ENCODE data around the gene SAMD4A.
A peak's percentile ranks its signal among the peaks of the same experiment; 100 is the strongest.

The SAMD4A gene

DNA sequence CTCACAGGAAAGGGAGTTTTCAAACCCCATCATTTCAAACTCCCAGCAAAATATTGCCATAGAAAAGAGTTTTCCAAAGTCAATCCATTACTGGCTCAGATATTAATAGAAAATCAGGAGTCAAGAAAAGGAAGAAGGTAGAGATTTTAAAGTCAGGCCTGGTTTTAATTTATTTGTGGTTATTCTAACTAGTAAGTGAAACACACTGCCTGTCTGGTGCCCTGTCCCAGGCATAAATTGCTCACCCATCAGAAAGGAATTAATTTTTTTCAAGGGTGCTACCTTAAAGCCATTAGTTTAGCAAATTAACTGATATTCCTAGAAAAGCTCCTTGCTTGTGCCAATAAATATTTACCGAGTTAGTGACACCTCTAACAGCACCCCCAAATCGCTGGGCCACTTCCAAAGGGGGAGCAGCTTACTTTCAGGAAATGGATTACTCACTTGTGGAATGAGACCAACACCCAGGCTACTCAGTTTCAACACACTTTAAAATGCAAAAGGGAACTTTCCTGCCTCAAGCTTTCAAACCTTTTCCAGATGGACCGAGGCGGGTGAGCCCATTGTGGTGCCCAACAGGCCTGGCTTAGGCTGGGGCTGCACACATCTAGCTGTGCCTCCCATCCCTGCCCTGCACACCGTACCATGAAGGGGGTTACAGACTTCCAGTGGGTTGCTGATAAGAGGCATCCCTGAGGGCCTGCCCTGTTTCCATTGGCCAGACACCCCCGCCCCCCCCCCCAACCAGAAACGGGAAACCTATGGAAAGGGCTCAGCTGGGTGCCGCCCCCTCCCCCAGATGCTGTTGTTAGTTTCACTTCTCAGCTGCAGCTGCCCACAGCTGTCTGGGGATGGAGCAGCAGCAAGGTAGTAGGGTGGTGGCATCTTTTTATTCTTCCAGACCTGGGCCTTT lies 117.2 kb downstream of the SAMD4A start:
- peak overlapping the region in 1 of 2 donors; percentile 27 for H3K4me3 ChIP-seq (replicated peaks in 1 of 2; ENCODE audit: low read depth in 2 of 2, low read length in 2 of 2)
- TF ChIP-seq, protein P1, sequence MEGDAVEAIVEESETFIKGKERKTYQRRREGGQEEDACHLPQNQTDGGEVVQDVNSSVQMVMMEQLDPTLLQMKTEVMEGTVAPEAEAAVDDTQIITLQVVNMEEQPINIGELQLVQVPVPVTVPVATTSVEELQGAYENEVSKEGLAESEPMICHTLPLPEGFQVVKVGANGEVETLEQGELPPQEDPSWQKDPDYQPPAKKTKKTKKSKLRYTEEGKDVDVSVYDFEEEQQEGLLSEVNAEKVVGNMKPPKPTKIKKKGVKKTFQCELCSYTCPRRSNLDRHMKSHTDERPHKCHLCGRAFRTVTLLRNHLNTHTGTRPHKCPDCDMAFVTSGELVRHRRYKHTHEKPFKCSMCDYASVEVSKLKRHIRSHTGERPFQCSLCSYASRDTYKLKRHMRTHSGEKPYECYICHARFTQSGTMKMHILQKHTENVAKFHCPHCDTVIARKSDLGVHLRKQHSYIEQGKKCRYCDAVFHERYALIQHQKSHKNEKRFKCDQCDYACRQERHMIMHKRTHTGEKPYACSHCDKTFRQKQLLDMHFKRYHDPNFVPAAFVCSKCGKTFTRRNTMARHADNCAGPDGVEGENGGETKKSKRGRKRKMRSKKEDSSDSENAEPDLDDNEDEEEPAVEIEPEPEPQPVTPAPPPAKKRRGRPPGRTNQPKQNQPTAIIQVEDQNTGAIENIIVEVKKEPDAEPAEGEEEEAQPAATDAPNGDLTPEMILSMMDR (IDR thresholded peaks at IDR 0.05; ENCODE audit: low read depth, low read length), result no peak
- DNase-seq (ENCODE audit: low read depth in 2 of 2), result peak; percentile 88 to 90

DNA sequence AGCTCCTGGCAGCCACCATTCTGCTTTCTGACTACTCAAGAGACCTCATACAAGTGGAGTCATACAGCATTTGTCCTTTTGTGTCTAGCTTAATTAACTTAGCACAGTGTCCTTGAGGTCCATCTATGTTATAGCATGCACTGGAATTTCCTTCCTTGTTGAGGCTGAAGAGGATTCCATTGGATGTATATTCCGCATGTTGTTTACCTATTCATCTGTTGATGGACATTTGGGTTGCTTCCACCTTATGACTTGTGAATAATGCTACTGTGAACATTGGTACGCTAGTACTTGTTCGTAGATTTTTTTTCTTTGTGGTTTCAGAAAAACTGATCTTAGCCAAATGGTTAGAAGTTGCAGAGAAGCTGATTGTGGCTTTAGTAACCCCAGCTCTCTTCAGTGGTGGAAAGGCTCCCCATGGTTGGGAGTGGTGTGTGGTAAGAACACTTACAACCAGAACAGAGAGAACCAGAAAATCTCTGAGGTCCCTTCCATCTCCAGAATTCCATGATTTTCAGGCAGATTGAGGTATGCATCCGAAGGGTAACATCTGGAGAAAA lies 118.4 kb downstream of the SAMD4A start:
- H3K4me3 ChIP-seq (replicated peaks in 1 of 2; ENCODE audit: low read depth in 2 of 2, low read length in 2 of 2), result no peak overlapping the region
- TF ChIP-seq, protein P1 (IDR thresholded peaks at IDR 0.05; ENCODE audit: low read depth, low read length), result no peak
- no peak for DNase-seq (ENCODE audit: low read depth in 2 of 2)

DNA sequence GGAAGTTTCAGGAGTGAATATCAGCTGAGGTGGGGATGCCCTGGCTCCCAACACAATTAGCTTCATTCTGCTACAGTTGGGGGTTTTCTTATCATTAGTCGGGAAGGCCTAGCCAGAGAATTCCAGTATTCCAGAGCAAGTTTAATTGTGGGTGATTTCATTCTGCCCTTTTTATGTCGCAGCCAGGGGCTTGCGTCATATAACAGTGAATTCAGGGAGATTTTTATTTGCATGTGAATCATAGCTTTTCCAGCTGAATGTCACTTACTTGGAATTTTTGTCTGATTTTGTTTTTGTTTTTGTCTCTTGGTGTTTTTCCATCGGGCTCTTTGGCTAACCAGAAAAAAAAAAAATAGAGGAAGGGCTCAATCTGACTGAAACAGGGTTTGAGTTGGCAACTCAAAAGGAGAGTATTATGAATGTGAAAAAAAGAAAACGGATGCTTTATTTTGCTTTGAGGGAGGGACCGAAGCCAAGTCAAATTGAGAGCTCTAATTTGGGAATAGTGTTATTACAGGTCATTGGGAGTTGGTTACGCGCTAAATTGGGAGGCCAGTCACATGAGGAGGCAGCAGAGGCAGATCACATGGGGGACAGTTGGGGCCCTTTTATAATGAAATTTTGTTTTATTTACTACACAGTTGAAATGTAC lies 119.4 kb downstream of the SAMD4A start:
- no peak overlapping the region for H3K4me3 ChIP-seq (replicated peaks in 1 of 2; ENCODE audit: low read depth in 2 of 2, low read length in 2 of 2)
- TF ChIP-seq, protein P1 (IDR thresholded peaks at IDR 0.05; ENCODE audit: low read depth, low read length), result no peak
- DNase-seq (ENCODE audit: low read depth in 2 of 2), result peak; percentile 92

DNA sequence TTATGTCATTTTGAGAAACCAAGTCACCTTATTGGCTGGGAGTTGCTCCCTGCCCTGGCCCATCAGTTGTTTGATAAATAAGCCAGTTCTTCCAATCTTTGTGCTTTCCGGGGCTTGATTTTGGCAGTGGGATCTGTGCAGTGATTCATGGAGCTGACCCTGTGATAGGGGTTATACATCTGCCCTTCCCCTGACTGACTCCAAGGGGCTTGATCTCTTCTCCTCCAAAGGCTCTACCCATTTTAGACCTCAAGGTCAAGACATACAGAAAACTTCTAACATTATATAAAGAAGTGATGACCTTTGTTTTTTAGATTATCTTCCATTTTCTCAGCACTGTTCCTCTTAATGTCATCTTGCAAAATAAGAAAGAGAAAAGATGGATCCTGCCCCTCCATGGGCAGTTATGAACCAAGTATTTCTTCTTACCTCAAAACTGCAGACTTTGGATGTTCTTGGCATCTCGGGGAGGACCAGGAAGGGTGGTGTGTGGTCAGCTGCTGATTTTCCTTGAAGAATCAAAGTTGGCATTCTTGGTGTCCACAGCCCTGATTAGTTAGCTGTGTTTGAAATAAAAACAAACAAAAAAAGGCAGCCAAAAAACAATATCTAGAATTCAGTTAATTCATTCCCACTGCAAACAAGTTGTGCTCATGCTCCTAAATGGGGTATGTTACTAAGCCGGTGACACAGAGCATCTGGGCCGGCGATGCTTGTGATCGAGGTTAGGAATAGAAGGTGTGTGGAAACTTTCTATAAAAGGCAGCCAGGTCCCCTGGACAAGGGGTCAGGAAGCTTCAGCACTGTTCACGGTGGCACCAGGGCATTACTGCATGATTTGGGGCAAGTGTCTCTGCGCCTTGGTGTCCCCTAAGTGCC lies 120.2 kb downstream of the SAMD4A start:
- TF ChIP-seq, protein P1 (IDR thresholded peaks at IDR 0.05; ENCODE audit: low read depth, low read length), result no peak
- DNase-seq (ENCODE audit: low read depth in 2 of 2), result peak in 1 of 2 donors; percentile 40
- H3K4me3 ChIP-seq (replicated peaks in 1 of 2; ENCODE audit: low read depth in 2 of 2, low read length in 2 of 2), result no peak overlapping the region

DNA sequence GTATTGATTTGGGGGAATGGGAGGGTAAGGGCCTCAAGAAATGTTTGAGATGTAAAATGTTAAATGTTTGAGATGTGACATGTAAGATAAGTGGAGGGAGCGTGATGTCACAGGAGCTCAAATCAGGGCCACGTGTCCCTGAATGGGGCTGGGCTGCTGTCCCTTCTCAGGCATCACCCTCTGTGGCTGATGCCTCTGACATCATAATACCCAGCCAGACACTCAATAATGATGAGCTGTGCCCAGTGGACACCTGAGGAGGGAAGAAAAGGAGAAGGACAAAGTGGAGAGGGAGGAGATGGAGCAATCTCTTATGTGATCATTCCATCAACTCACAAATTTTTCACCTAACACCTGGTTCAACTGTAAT lies 120.8 kb downstream of the SAMD4A start:
- TF ChIP-seq, protein P1 (IDR thresholded peaks at IDR 0.05; ENCODE audit: low read depth, low read length), result no peak
- H3K4me3 ChIP-seq (replicated peaks in 1 of 2; ENCODE audit: low read depth in 2 of 2, low read length in 2 of 2), result no peak overlapping the region
- DNase-seq (ENCODE audit: low read depth in 2 of 2), result no peak

DNA sequence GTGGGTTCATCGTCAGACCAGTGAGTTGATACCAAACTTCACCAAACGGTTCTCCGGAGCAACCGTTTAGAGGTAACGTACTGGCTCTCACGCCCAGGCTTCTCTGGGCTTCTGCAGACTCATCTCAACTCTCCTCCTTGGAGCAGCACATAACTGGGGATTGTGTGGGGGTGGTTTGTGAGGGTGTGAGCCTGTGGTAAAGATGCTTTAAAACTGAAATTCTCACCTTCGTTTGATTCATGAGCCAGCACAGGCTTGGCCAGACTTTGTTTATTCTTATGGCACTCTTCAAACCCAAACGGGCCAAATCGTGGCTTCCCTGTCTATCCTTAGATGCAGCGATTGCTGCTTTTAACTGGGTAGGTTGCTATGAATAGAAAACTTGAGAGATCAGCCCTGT lies 121.3 kb downstream of the SAMD4A start:
- no peak overlapping the region for H3K4me3 ChIP-seq (replicated peaks in 1 of 2; ENCODE audit: low read depth in 2 of 2, low read length in 2 of 2)
- TF ChIP-seq, protein P1 (IDR thresholded peaks at IDR 0.05; ENCODE audit: low read depth, low read length), result no peak
- DNase-seq (ENCODE audit: low read depth in 2 of 2), result no peak
